IMR-90 (cell line): ENCODE data around the gene EXOC2. TPM values are rescaled to one million over a fixed set of nuclear protein-coding genes. Genes with fewer than 3 reads are reported as not detected.
A peak's percentile ranks its signal among the peaks of the same experiment; 100 is the strongest.

Experiments
- ATAC-seq: fragments of 200-7000 bp; cut with Tn5 transposase; 2 replicates; pipeline ENCODE4 v1.9.1; 2020; ENCODE audit warnings: low read depth, mild to moderate bottlenecking, moderate library complexity
- BruUV-seq: library from RNA; stranded (reverse); fragments of 400-500 nt; replicated peaks from 2 replicates; lab custom pipeline; 2021; lab: Mats Ljungman, UMichigan
- CTCF ChIA-PET: fragments of 300-600 bp; formaldehyde crosslinking; extraction: SDS; loops from one replicate; lab custom pipeline; 2021; ENCODE audit warnings: antibody characterized with exemption; lab: Yijun Ruan, JAX
- POLR2A ChIA-PET: fragments of 300-600 bp; sonication (Branson Sonifier 250); formaldehyde crosslinking; loops from one replicate; lab custom pipeline; 2022; ENCODE audit warnings: antibody characterized with exemption; ENCODE audit not compliant: unreplicated experiment; lab: Charles Lee
- DNase-seq: peaks from one replicate; pipeline ENCODE4 v3.0.0; 2013
- H2AFZ ChIP-seq: replicated peaks from 2 replicates; pipeline ENCODE3; 2013; ENCODE audit warnings: low read length, mild to moderate bottlenecking; ENCODE audit not compliant: poor library complexity
- H2AK5ac ChIP-seq: 2 replicates; pipeline ENCODE4 v1.6.1; 2013; ENCODE audit warnings: low read depth, low read length, inconsistent platforms
- H2AK9ac ChIP-seq: replicated peaks from 2 replicates; pipeline ENCODE3; 2013; ENCODE audit warnings: mild to moderate bottlenecking, low read depth, low read length, moderate library complexity; ENCODE audit not compliant: poor library complexity
- H2BK120ac ChIP-seq: 2 replicates; pipeline ENCODE4 v1.6.1; 2013; ENCODE audit warnings: low read depth, low read length, inconsistent platforms
- H2BK15ac ChIP-seq: 3 replicates; pipeline ENCODE4 v1.6.1; 2013; ENCODE audit warnings: low read depth, low read length, inconsistent platforms
- H2BK20ac ChIP-seq: 2 replicates; pipeline ENCODE4 v1.6.1; 2013; ENCODE audit warnings: low read depth, mild to moderate bottlenecking, inconsistent platforms, low read length, moderate library complexity
- H2BK5ac ChIP-seq: 2 replicates; pipeline ENCODE4 v1.6.1; 2013; ENCODE audit warnings: mild to moderate bottlenecking, low read depth, low read length, inconsistent platforms; ENCODE audit not compliant: poor library complexity, severe bottlenecking
- H3K14ac ChIP-seq: replicated peaks from 2 replicates; pipeline ENCODE4 v1.6.1; 2013; ENCODE audit warnings: low read depth, low read length, inconsistent platforms
- H3K18ac ChIP-seq: 2 replicates; pipeline ENCODE4 v1.6.1; 2013; ENCODE audit warnings: low read depth, low read length, control low read depth
- H3K23ac ChIP-seq: 2 replicates; pipeline ENCODE4 v1.6.1; 2013; ENCODE audit warnings: low read depth, low read length, inconsistent platforms
- H3K27ac ChIP-seq: 2 replicates; pipeline ENCODE4 v1.5.1; 2013; ENCODE audit warnings: mild to moderate bottlenecking, control low read depth, low read length; ENCODE audit not compliant: insufficient read depth
- H3K27me3 ChIP-seq: 2 replicates; pipeline ENCODE4 v1.6.1; 2013; ENCODE audit warnings: low read length; ENCODE audit not compliant: control insufficient read depth, insufficient read depth
- H3K36me3 ChIP-seq: 2 replicates; pipeline ENCODE4 v1.6.1; 2013; ENCODE audit warnings: low read length, mixed read lengths; ENCODE audit not compliant: control insufficient read depth, insufficient read depth
- H3K4ac ChIP-seq: 2 replicates; pipeline ENCODE4 v1.6.1; 2013; ENCODE audit warnings: low read depth, low read length, inconsistent platforms
- H3K4me1 ChIP-seq: 2 replicates; pipeline ENCODE4 v1.6.1; 2013; ENCODE audit warnings: low read length, mixed read lengths; ENCODE audit not compliant: control insufficient read depth, insufficient read depth
- H3K4me2 ChIP-seq: 2 replicates; pipeline ENCODE4 v1.6.1; 2013; ENCODE audit warnings: low read depth, mild to moderate bottlenecking, control low read depth, low read length, moderate library complexity
- H3K4me3 ChIP-seq: 2 replicates; pipeline ENCODE4 v1.5.1; 2013; ENCODE audit warnings: low read depth, mild to moderate bottlenecking, control low read depth, low read length, moderate library complexity; ENCODE audit not compliant: insufficient read depth
- H3K56ac ChIP-seq: 2 replicates; pipeline ENCODE4 v1.6.1; 2013; ENCODE audit warnings: low read length, inconsistent platforms; ENCODE audit not compliant: insufficient read depth; ENCODE audit errors: extremely low read depth
- H3K79me1 ChIP-seq, 2 experiments: 2 replicates each; pipeline ENCODE4 v1.6.1; 2013; ENCODE audit warnings: low read length in 2 of 2, inconsistent platforms in 1 of 2, low read depth in 1 of 2
- H3K9ac ChIP-seq: 2 replicates; pipeline ENCODE4 v1.6.1; 2013; ENCODE audit warnings: low read depth, low read length, control low read depth
- H3K9me1 ChIP-seq: 2 replicates; pipeline ENCODE4 v1.6.1; 2013; ENCODE audit warnings: low read length, inconsistent platforms; ENCODE audit not compliant: insufficient read depth
- H3K9me3 ChIP-seq: 2 replicates; pipeline ENCODE4 v1.6.1; 2013; ENCODE audit warnings: low read length; ENCODE audit not compliant: control insufficient read depth, insufficient read depth
- H4K20me1 ChIP-seq: 2 replicates; pipeline ENCODE4 v1.6.1; 2013; ENCODE audit warnings: low read length, inconsistent platforms; ENCODE audit not compliant: insufficient read depth
- H4K5ac ChIP-seq: 2 replicates; pipeline ENCODE4 v1.6.1; 2013; ENCODE audit warnings: mild to moderate bottlenecking, low read depth, low read length, control low read depth
- H4K8ac ChIP-seq, 2 experiments: 2 replicates each; pipeline ENCODE4 v1.6.1; 2013; ENCODE audit warnings: low read depth in 2 of 2, low read length in 2 of 2, control low read depth in 1 of 2, inconsistent platforms in 1 of 2
- H4K91ac ChIP-seq: 2 replicates; pipeline ENCODE4 v1.6.1; 2013; ENCODE audit warnings: low read depth, low read length, inconsistent platforms; ENCODE audit not compliant: insufficient read depth
- MAFK ChIP-seq: IDR thresholded peaks from 2 replicates; pipeline ENCODE4 v1.6.1; 2012; ENCODE audit warnings: low read depth, low read length, improper control_type of control experiment
- MXI1 ChIP-seq: IDR thresholded peaks from 2 replicates; pipeline ENCODE4 v1.6.1; 2012; ENCODE audit warnings: low read depth, mild to moderate bottlenecking, low read length, moderate library complexity, borderline replicate concordance
- POLR2A ChIP-seq: IDR thresholded peaks from 2 replicates; pipeline ENCODE4 v1.6.1; 2012; ENCODE audit warnings: mild to moderate bottlenecking, low read depth, low read length
- WGBS, 2 experiments: methylation state at CpG; one replicate each; pipeline versions ENCODE4 v1.1.5 to v1.1.7; 2013; ENCODE audit warnings: missing lambda C conversion rate in 2 of 2; ENCODE audit not compliant: insufficient read length in 1 of 2; ENCODE audit errors: extremely low coverage in 2 of 2; 5-methylcytosine and 5-hydroxymethylcytosine counted together
- dilution Hi-C: fragments of 300-500 bp; cut with HindIII; formaldehyde crosslinking; loops from one replicate; pipeline ENCODE4 v1.14.3; 2018; ENCODE audit warnings: low sequenced_read_pairs; ENCODE audit not compliant: unreplicated experiment
- in situ Hi-C: fragments of 300-500 bp; cut with MboI; formaldehyde crosslinking; loops from 3 replicates; pipeline ENCODE4 v1.14.3; 2019; ENCODE audit warnings: low sequenced_read_pairs, inconsistent platforms, mixed read lengths
- intact Hi-C: fragments of 100-400 bp; cut with micrococcal nuclease; formaldehyde crosslinking; loops from 2 replicates; pipeline ENCODE4 v1.10.0; 2022
- polyA plus RNA-seq, 3 experiments: library from polyadenylated mRNA; depleted of rRNA; stranded (reverse); fragments of >200 nt; gene quantifications; 2 replicates each; pipeline ENCODE4 v1.2.3, GENCODE V29; 2012; ENCODE audit warnings: low replicate concordance in 1 of 3
- total RNA-seq: library from RNA; depleted of rRNA; stranded (reverse); fragments of >200 nt; gene quantifications from 2 replicates; pipeline ENCODE4 v1.2.3, GENCODE V29; 2012

Gene EXOC2
- total and polyA plus RNA-seq, 2 of the 4 experiments (the other 2 are of a cell fraction) = 13.1 to 37.3 TPM

GRCh38 chr6:684831-685636 lies 7.9 kb downstream of the EXOC2 start:
- peak overlapping the region; percentile 33; the same call in 1 of the 2 replicates for H3K14ac ChIP-seq
- no peak overlapping the region for H2AFZ ChIP-seq
- H3K56ac ChIP-seq = no peak overlapping the region
- peaks cover 15% of the 10 kb centered on the region; the same call in 1 of the 2 replicates for H4K20me1 ChIP-seq
- CTCF ChIA-PET = interaction anchor here (0.7 kb wide), 1 partner anchor 92 kb away, joined by 3 read pairs; no protein-coding TSS in a partner anchor
- H2BK20ac ChIP-seq = peak overlapping the region; percentile 79
- DNase-seq (peak; percentile 63), ATAC-seq (no peak)
- POLR2A ChIA-PET = no interaction called here
- peak overlapping the region; percentile 77 for H3K23ac ChIP-seq
- TF ChIP-seq MAFK = no peak
- no peak for TF ChIP-seq POLR2A
- TF ChIP-seq MXI1 = no peak
- H4K8ac ChIP-seq = peak overlapping the region in 1 of 2 experiments; percentile 56; a peak in 1 of 4 replicates
- WGBS, 2 experiments = 50% methylated on average over 2 of the region's 6 CpGs; no CpG with 5 or more reads in 1 of the 2 experiments
- H2AK9ac ChIP-seq = no peak overlapping the region
- H3K9ac ChIP-seq = no peak overlapping the region
- in situ Hi-C loops (no loop called here), dilution Hi-C loops (no loop called here), intact Hi-C loops (loop anchor here (5.0 kb wide), 1 partner anchor 58 kb away; no protein-coding TSS in a partner anchor)
- peak overlapping the region; percentile 64 for H2BK5ac ChIP-seq
- peak overlapping the region; percentile 68; the same call in 1 of the 2 replicates for H4K91ac ChIP-seq
- no peak overlapping the region; the same call in 2 of the 3 replicates for H2BK15ac ChIP-seq
- peak overlapping the region; percentile 23; the same call in 1 of the 2 replicates for H3K27ac ChIP-seq
- H2BK120ac ChIP-seq = peak overlapping the region; percentile 80
- H3K79me1 ChIP-seq = peaks cover 46 to 69% of the 10 kb centered on the region in 2 experiments
- H4K5ac ChIP-seq = no peak overlapping the region
- no peaks in the 10 kb centered on the region for H3K9me3 ChIP-seq
- H3K4me1 ChIP-seq = peaks cover 13% of the 10 kb centered on the region
- peak overlapping the region; percentile 80 for H2AK5ac ChIP-seq
- no peaks in the 10 kb centered on the region for H3K27me3 ChIP-seq
- peak overlapping the region; percentile 6 for H3K4me2 ChIP-seq
- peaks cover 2% of the 10 kb centered on the region; the same call in 1 of the 2 replicates for H3K36me3 ChIP-seq
- BruUV-seq = no TSS peak
- H3K4ac ChIP-seq = peak overlapping the region; percentile 74
- H3K4me3 ChIP-seq = no peak overlapping the region
- peaks cover 13% of the 10 kb centered on the region for H3K9me1 ChIP-seq
- no peak overlapping the region for H3K18ac ChIP-seq
